A549 treated with GW870086 at 1 μM for 4 hours (cell line): ENCODE measurements around the gene CIRBP. TPM values are rescaled to one million over a fixed set of nuclear protein-coding genes. Genes with fewer than 3 reads are reported as not detected.

Experiments used
- total RNA-seq: library from RNA; stranded (reverse); fragments of 200-300 nt; extraction: Qiagen RNA extraction; gene quantifications from 5 replicates; pipeline ENCODE4 v1.2.3, GENCODE V29; 2022; ENCODE audit warnings: low read depth

Gene CIRBP
- total RNA-seq: 89.3 to 186 TPM (median 97.4 TPM) in 5 replicates

DNA sequence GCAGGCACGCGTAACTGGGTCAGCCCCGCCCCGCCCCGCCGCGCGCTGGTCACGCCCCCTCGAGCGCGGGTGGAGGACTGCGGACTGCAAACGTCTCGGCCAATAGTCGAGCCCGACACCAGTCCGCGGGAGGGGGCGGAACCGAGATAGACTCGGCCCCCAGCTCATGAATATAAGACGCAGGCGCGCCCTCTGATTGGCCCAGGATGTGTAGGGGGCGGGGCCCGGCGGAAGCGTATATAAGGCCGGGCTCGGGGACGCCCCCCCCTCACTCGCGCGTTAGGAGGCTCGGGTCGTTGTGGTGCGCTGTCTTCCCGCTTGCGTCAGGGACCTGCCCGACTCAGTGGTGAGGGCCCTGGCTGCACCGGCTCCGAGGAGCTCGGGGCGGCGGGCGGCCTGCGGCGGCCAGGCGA lies at the start of gene CIRBP:
TSS of gene CIRBP (plus strand) at position 268 of the 413 bp plus-strand sequence. CDS start 1,602 bp downstream, outside the sequence.

DNA sequence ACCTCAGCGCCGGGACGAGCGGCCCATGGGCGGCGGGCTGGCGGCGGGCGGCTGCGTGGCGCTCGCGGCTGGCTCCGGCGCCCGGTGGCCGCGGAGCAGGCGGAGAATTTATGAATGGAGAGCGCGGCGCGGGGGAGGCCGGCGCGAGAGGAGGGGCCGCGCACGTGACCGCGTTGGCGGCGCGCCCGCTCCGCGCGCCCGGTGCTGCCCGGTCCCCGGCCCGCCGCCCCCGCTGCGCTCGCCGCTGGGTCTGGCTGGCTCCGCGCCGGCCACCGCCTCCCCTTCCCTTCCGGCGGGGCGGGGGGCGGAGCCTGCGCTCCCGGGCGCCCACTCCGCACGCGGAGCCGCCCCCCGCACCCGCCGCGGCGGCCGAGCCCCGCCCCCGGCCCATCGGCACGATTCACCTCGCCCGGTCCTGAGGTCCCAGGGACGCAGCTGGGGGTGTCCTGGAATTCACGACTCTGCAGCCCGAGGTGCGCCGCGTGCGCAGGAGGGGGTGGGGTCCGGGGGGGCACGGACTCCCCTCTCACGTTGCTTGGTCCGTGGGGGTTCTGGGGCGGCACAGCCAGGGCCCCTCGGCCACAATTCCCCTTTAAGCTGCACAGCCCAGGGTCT lies 31.3 kb upstream of the CIRBP start, which contains the start of gene CBARP:
TSS of gene CBARP (minus strand) at position 252 of the 615 bp plus-strand sequence. CDS start 1,905 bp downstream, outside the sequence.

DNA sequence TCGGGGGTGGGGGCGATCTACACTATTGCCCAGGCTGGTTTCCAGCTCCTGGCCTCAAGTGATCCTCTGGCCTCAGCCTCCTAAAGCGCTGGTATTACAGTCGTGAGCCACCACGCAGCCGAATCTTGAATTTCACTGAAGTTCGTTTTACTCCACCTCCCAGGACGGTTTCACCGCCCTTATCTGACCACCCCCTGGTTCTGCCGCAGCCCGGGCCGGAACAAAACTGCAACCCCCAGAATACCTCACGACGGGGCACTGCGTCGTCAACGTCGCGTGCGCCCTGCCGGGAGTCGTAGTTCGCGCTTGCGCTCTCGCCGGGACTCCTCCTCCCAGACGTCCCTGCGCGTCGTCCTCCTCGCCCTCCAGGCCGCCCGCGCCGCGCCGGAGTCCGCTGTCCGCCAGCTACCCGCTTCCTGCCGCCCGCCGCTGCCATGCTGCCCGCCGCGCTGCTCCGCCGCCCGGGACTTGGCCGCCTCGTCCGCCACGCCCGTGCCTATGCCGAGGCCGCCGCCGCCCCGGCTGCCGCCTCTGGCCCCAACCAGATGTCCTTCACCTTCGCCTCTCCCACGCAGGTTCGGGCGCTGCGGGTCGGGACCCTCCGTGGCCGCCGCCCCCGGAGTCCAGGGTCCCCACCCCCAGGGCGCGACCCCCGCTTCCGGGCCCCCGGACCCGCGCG lies 27.6 kb upstream of the CIRBP start, which contains the start of gene ATP5F1D:
TSS of gene ATP5F1D (plus strand) at position 335 of the 679 bp plus-strand sequence. CDS start at position 435, 100 bp downstream.

GRCh38 chr19:1248139-1248785 lies 20.9 kb upstream of the CIRBP start, which contains the start of gene MIDN:
MIDN (plus strand) TSS chr19:1248583; CDS start chr19:1250297, 1,714 bp downstream.

GRCh38 chr19:1275260-1275975 lies 6.3 kb downstream of the CIRBP start, which contains the start of gene FAM174C:
FAM174C (plus strand) TSS chr19:1275530; CDS start chr19:1275550, 20 bp downstream.

GRCh38 chr19:1285737-1286360 lies 16.7 kb downstream of the CIRBP start, which contains the start of gene EFNA2:
EFNA2 (plus strand) TSS chr19:1285873; CDS start chr19:1286169, 296 bp downstream.

Other genes with a start within 250 kb of the CIRBP start
- gene TMEM259, start 248.2 kb upstream of the CIRBP start, total RNA-seq: 84.8 to 128 TPM (median 125 TPM) in 5 replicates
- gene RNU6-2, start 247.8 kb upstream of the CIRBP start, total RNA-seq: not detected in 5 replicates
- 77.5 to 88.2 TPM (median 83.4 TPM) in 5 replicates for gene CNN2, start 242.7 kb upstream of the CIRBP start, total RNA-seq
- gene ABCA7, start 229.2 kb upstream of the CIRBP start, total RNA-seq: 14.9 to 17.5 TPM (median 16.8 TPM) in 5 replicates
- gene ARHGAP45, start 202.2 kb upstream of the CIRBP start, total RNA-seq: 2.8 to 4.7 TPM (median 4.4 TPM) in 5 replicates
- 180 to 261 TPM (median 238 TPM) in 5 replicates for gene POLR2E, start 174.0 kb upstream of the CIRBP start, total RNA-seq
- gene GPX4, start 165.3 kb upstream of the CIRBP start, total RNA-seq: 452 to 503 TPM (median 489 TPM) in 5 replicates
- gene SBNO2, start 95.1 kb upstream of the CIRBP start, total RNA-seq: 25.0 to 38.4 TPM (median 37.0 TPM) in 5 replicates
- gene STK11, start 63.6 kb upstream of the CIRBP start, total RNA-seq: 30.8 to 36.4 TPM (median 36.1 TPM) in 5 replicates
- gene CBARP, start 31.3 kb upstream of the CIRBP start, total RNA-seq: 2.2 to 4.3 TPM (median 4.1 TPM) in 5 replicates
- gene ATP5F1D, start 27.6 kb upstream of the CIRBP start, total RNA-seq: 99.5 to 201 TPM (median 159 TPM) in 5 replicates
- 42.4 to 55.4 TPM (median 51.8 TPM) in 5 replicates for gene MIDN, start 20.7 kb upstream of the CIRBP start, total RNA-seq
- gene FAM174C, start 6.2 kb downstream of the CIRBP start, total RNA-seq: 50.5 to 98.6 TPM (median 76.3 TPM) in 5 replicates
- gene EFNA2, start 16.5 kb downstream of the CIRBP start, total RNA-seq: 1.0 to 2.1 TPM (median 1.8 TPM) in 5 replicates
- gene NDUFS7, start 114.6 kb downstream of the CIRBP start, total RNA-seq: 66.2 to 78.7 TPM (median 77.7 TPM) in 5 replicates
- gene GAMT, start 132.2 kb downstream of the CIRBP start, total RNA-seq: 30.9 to 45.1 TPM (median 41.7 TPM) in 5 replicates
- 77.1 to 108 TPM (median 103 TPM) in 5 replicates for gene DAZAP1, start 138.3 kb downstream of the CIRBP start, total RNA-seq
- gene RPS15, start 169.1 kb downstream of the CIRBP start, total RNA-seq: 1,763 to 2,099 TPM (median 1,850 TPM) in 5 replicates
- 1.1 to 2.3 TPM (median 2.0 TPM) in 5 replicates for gene APC2, start 180.8 kb downstream of the CIRBP start, total RNA-seq
- 10.7 to 19.4 TPM (median 16.7 TPM) in 5 replicates for gene C19orf25, start 209.9 kb downstream of the CIRBP start, total RNA-seq
- gene PCSK4, start 221.0 kb downstream of the CIRBP start, total RNA-seq: 0.42 to 1.9 TPM (median 1.0 TPM) in 5 replicates
- gene REEP6, start 221.8 kb downstream of the CIRBP start, total RNA-seq: 4.3 to 6.8 TPM (median 4.4 TPM) in 5 replicates
- 2.9 to 4.5 TPM (median 3.4 TPM) in 5 replicates for gene ADAMTSL5, start 243.7 kb downstream of the CIRBP start, total RNA-seq